HCT116 (cell line): ENCODE results near the gene CAMKK2.

Experiments used
- CEBPB ChIP-seq: IDR thresholded peaks from 2 replicates; pipeline ENCODE4 v1.6.1; 2012; ENCODE audit warnings: low read depth
- EGR1 ChIP-seq: IDR thresholded peaks from 2 replicates; pipeline ENCODE4 v1.6.1; 2012; ENCODE audit warnings: low read depth
- ELF1 ChIP-seq: IDR thresholded peaks from 2 replicates; pipeline ENCODE4 v1.6.1; 2012; ENCODE audit warnings: low read depth, borderline replicate concordance
- EZH2 ChIP-seq: fragments of 200-600 bp; sonication (generic); IDR thresholded peaks from 2 replicates; pipeline ENCODE4 v1.6.1; 2017; ENCODE audit warnings: antibody characterized with exemption, mixed run types
- FOSL1 ChIP-seq: IDR thresholded peaks from 2 replicates; pipeline ENCODE4 v1.6.1; 2012; ENCODE audit warnings: low read depth
- JUND ChIP-seq: IDR thresholded peaks from 2 replicates; pipeline ENCODE4 v1.6.1; 2012
- POLR2A ChIP-seq: IDR thresholded peaks from 2 replicates; pipeline ENCODE4 v1.7.0; 2011; ENCODE audit warnings: borderline replicate concordance; ENCODE audit not compliant: insufficient read depth, insufficient read length; ENCODE audit errors: extremely low read depth
- POLR2AphosphoS5 ChIP-seq: IDR thresholded peaks from 2 replicates; pipeline ENCODE4 v1.6.1; 2011; ENCODE audit warnings: mild to moderate bottlenecking, low read depth, low read length, moderate library complexity
- RAD21 ChIP-seq: IDR thresholded peaks from 2 replicates; pipeline ENCODE4 v1.6.1; 2012; ENCODE audit warnings: low read depth, mild to moderate bottlenecking
- REST ChIP-seq: IDR thresholded peaks from 2 replicates; pipeline ENCODE4 v1.6.1; 2012; ENCODE audit warnings: low read depth
- SIN3A ChIP-seq: IDR thresholded peaks from 2 replicates; pipeline ENCODE4 v1.6.1; 2012; ENCODE audit warnings: low read depth
- TF ChIP-seq, protein P1 (sequence below), 3 experiments: fragments of 200-600 bp in 1 of 3; sonication (generic) in 1 of 3; IDR thresholded peaks in 2 of 3; conservative IDR thresholded peaks in 1 of 3; 2 replicates each; pipeline ENCODE4 v1.5.1; 2012 to 2017; ENCODE audit warnings: low read depth in 2 of 3, low read length in 2 of 3, antibody characterized with exemption in 1 of 3, borderline replicate concordance in 1 of 3, control low read depth in 1 of 3, mild to moderate bottlenecking in 1 of 3, mixed read lengths in 1 of 3, mixed run types in 1 of 3, moderate library complexity in 1 of 3; ENCODE audit not compliant: insufficient read depth in 1 of 3
- TF ChIP-seq, protein P2 (sequence below): IDR thresholded peaks from 2 replicates; pipeline ENCODE4 v1.6.1; 2012
- TF ChIP-seq, protein P3 (sequence below): IDR thresholded peaks from 2 replicates; pipeline ENCODE4 v1.6.1; 2012

DNA sequence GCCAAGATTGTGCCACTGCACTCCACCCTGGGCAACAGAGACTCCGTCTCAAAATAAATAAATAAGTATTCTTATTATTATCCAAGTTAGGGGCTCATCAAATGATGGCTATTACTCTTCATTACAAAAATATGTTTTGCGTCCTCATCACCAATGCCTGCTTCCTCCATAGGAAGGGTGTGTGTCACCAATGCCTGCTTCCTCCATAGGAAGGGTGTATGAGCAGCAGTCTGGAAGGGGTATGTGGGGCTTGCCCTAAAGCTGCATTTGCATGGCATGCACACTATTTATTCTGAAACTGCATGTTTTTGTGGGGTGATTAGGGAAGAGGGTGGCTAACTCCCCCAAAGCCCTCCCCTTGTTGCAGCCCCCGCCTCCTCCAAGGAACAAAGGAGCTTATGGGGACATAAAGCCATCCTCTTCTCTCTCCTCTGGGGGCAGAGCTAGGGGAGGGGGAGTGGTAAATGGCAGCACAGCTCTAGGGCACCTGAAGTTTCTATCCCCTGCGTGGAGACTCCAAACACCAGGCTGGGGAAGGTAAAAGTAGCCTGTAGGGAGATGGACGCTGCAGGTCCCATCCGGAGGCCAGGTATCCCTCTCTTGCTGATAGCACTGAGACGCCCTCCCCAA lies 1.3 kb downstream of the CAMKK2 start:
- TF ChIP-seq, protein P1, sequence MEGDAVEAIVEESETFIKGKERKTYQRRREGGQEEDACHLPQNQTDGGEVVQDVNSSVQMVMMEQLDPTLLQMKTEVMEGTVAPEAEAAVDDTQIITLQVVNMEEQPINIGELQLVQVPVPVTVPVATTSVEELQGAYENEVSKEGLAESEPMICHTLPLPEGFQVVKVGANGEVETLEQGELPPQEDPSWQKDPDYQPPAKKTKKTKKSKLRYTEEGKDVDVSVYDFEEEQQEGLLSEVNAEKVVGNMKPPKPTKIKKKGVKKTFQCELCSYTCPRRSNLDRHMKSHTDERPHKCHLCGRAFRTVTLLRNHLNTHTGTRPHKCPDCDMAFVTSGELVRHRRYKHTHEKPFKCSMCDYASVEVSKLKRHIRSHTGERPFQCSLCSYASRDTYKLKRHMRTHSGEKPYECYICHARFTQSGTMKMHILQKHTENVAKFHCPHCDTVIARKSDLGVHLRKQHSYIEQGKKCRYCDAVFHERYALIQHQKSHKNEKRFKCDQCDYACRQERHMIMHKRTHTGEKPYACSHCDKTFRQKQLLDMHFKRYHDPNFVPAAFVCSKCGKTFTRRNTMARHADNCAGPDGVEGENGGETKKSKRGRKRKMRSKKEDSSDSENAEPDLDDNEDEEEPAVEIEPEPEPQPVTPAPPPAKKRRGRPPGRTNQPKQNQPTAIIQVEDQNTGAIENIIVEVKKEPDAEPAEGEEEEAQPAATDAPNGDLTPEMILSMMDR (IDR thresholded peaks at IDR 0.05 in 2 of 3, conservative IDR thresholded peaks at IDR 0.05 in 1 of 3; ENCODE audit: borderline replicate concordance in 1 of 3, insufficient read depth in 1 of 3, low read depth in 2 of 3, low read length in 2 of 3) = no peak
- TF ChIP-seq SIN3A = no peak
- TF ChIP-seq EGR1 = no peak
- no peak for TF ChIP-seq EZH2
- TF ChIP-seq RAD21 = no peak
- TF ChIP-seq, protein P2, sequence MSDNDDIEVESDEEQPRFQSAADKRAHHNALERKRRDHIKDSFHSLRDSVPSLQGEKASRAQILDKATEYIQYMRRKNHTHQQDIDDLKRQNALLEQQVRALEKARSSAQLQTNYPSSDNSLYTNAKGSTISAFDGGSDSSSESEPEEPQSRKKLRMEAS = no peak
- TF ChIP-seq CEBPB = no peak
- TF ChIP-seq, protein P3, sequence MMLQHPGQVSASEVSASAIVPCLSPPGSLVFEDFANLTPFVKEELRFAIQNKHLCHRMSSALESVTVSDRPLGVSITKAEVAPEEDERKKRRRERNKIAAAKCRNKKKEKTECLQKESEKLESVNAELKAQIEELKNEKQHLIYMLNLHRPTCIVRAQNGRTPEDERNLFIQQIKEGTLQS = no peak
- TF ChIP-seq POLR2AphosphoS5 = no peak
- TF ChIP-seq POLR2A = no peak
- no peak for TF ChIP-seq JUND
- no peak for TF ChIP-seq FOSL1
- no peak for TF ChIP-seq REST
- TF ChIP-seq ELF1 = no peak
